BLaER1 treated with 17β-estradiol and CSF1 and Interleukin-3, amounts not matched to agents 10 nM and 100 nM (cell line): ENCODE data around the gene TPBGL.

Experiments
- H3K27ac ChIP-seq, 11 experiments: shearing (Covaris generic); formaldehyde crosslinking; 2 replicates each; pipeline ENCODE4 v1.8.1; 2022
- H3K27me3 ChIP-seq, 11 experiments: shearing (Covaris generic); formaldehyde crosslinking; 2 replicates each; pipeline ENCODE4 v1.8.1; 2022
- H3K36me3 ChIP-seq, 11 experiments: shearing (Covaris generic); formaldehyde crosslinking; 2 replicates each; pipeline ENCODE4 v1.8.1; 2022
- H3K4me1 ChIP-seq, 10 experiments: shearing (Covaris generic); formaldehyde crosslinking; 2 replicates each; pipeline ENCODE4 v1.8.1; 2022
- H3K4me2 ChIP-seq, 11 experiments: shearing (Covaris generic); formaldehyde crosslinking; 2 replicates each; pipeline ENCODE4 v1.8.1; 2022
- H3K4me3 ChIP-seq, 10 experiments: shearing (Covaris generic); formaldehyde crosslinking; 2 replicates each; pipeline ENCODE4 v1.8.1; 2022
- H3K9ac ChIP-seq, 11 experiments: shearing (Covaris generic); formaldehyde crosslinking; 2 replicates each; pipeline ENCODE4 v1.8.1; 2022
- H3K9me3 ChIP-seq, 11 experiments: shearing (Covaris generic); formaldehyde crosslinking; replicated peaks in 1 of 11; 2 replicates each; pipeline ENCODE4 v1.8.1; 2022
- H4K20me1 ChIP-seq, 11 experiments: shearing (Covaris generic); formaldehyde crosslinking; 2 replicates each; pipeline ENCODE4 v1.8.1; 2022
- Cebpa-rat ChIP-seq, 11 experiments: shearing (Covaris generic); IDR thresholded peaks; 2 replicates each; pipeline ENCODE4 v1.8.1; 2022

The TPBGL gene, protein sequence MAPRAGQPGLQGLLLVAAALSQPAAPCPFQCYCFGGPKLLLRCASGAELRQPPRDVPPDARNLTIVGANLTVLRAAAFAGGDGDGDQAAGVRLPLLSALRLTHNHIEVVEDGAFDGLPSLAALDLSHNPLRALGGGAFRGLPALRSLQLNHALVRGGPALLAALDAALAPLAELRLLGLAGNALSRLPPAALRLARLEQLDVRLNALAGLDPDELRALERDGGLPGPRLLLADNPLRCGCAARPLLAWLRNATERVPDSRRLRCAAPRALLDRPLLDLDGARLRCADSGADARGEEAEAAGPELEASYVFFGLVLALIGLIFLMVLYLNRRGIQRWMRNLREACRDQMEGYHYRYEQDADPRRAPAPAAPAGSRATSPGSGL

DNA sequence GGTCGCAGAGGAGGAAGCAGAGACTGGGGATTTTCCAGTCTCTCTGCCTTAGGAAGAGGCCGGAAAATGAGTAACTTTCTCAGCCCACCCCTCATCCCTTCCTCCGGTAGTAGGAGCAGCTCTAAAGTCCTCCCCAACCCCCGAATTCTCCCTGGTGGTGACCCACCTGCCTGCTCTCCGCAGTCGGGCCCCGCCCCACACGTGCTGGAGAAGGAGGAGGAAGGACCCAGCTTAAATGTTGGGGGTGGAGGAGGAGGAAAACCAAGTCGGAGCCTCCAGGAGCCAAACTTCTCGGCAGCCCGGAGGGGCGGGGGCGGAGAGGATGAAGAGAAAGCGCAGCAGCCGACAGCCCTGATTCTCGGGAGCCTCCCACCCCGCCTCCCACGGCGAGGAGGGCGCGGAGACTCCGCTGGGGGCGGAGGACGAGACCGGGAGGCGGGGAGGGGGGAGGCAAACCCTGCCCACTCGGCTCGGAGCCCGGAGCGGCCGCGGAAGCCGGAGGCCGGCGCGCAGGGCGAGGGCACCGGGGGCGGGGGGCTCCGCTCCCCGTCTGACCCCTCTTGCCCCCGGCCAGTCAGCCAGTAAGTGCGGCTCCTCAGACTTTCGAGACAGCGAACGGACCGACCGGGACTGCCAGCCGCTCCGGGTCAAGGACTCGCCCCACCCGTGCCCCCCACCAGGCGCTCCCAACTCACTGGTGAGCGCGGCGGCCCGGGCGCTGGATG lies at the start of gene TPBGL:
Gene TPBGL, plus strand, starts transcription at position 464 of the 725 bp plus-strand sequence. CDS start 276 bp downstream, outside the sequence.
- peaks cover 0 to 9% (median 0%) of the 10 kb centered on the region in 11 experiments; a peak in 5 of 22 replicates for H3K9me3 ChIP-seq
- no peak for TF ChIP-seq Cebpa-rat (IDR thresholded peaks at IDR 0.05)
- H3K4me1 ChIP-seq = peaks cover 14 to 28% (median 22%) of the 10 kb centered on the region in 10 experiments; a peak in 19 of 20 replicates
- H4K20me1 ChIP-seq = peaks cover 0 to 48% (median 13%) of the 10 kb centered on the region in 11 experiments; a peak in 12 of 22 replicates
- H3K9ac ChIP-seq = peak within 1 kb of the TSS in 7 of 11 experiments; percentile 4 to 47 (median 40); a peak in 9 of 22 replicates
- H3K27ac ChIP-seq = no peak within 1 kb of the TSS
- peak within 1 kb of the TSS; percentile 76 to 93 (median 87) for H3K4me2 ChIP-seq
- H3K27me3 ChIP-seq = peaks cover 63 to 90% (median 84%) of the 10 kb centered on the region in 11 experiments
- H3K36me3 ChIP-seq = no peaks in the 10 kb centered on the region
- peak within 1 kb of the TSS; percentile 50 to 68 (median 56) for H3K4me3 ChIP-seq

DNA sequence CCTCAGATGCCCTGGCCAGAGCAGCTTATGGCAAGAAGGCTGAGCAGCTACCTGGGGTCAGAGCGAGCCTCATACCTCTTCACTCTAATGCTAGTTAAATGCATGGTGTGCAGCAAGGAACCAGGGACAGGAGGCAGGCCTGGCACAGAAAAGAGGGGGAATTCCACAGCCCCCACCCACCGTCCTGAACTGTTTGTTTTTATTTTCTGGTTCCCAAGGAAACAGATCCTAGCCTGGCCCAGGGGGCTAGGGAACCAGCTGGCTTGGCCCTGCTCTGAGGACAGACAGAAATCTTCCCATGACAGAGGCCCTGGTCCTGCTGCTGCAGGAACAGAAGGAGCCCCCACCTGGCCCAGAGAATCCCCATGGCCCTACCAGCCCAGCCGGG lies 49.2 kb upstream of the TPBGL start:
- Histone ChIP-seq H3K27ac (no peak overlapping the region; a peak in 2 of 22 replicates), H3K4me1 (peaks cover 27 to 100% (median 40%) of the 10 kb centered on the region in 10 experiments), H3K9me3 (no peaks in the 10 kb centered on the region), H3K9ac (0 out of 22 replicates have a peak overlapping the region, but pooled peaks of 2 of the 11 experiments have one; percentile 1 to 22), H3K36me3 (peaks cover 0 to 98% (median 0%) of the 10 kb centered on the region in 11 experiments; a peak in 6 of 22 replicates), H4K20me1 (peaks cover 0 to 5% (median 0%) of the 10 kb centered on the region in 11 experiments; a peak in 1 of 22 replicates), H3K4me3 (no peak overlapping the region), H3K4me2 (peak overlapping the region in 3 of 11 experiments; percentile 93 to 98 (median 96); a peak in 5 of 22 replicates), H3K27me3 (no peaks in the 10 kb centered on the region)
- no peak for TF ChIP-seq Cebpa-rat (IDR thresholded peaks at IDR 0.05)

DNA sequence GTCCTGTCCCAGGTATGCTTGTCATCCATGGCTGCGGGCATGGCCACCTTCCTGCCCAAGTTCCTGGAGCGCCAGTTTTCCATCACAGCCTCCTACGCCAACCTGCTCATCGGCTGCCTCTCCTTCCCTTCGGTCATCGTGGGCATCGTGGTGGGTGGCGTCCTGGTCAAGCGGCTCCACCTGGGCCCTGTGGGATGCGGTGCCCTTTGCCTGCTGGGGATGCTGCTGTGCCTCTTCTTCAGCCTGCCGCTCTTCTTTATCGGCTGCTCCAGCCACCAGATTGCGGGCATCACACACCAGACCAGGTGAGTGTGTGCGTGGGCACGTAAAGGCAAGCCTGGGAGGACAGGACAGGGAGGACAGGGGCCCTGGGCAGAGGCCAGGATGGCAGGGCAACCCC lies 47.3 kb upstream of the TPBGL start:
- no peaks in the 10 kb centered on the region for H3K9me3 ChIP-seq
- peak overlapping the region in 4 of 11 experiments; percentile 76 to 95 (median 81); a peak in 7 of 22 replicates for H3K4me2 ChIP-seq
- no peak overlapping the region for H3K4me3 ChIP-seq
- H3K9ac ChIP-seq = peak overlapping the region in 2 of 11 experiments; percentile 38 to 40; a peak in 2 of 22 replicates
- peaks cover 34 to 100% (median 44%) of the 10 kb centered on the region in 10 experiments for H3K4me1 ChIP-seq
- H3K27ac ChIP-seq = peak overlapping the region in 4 of 11 experiments; percentile 1 to 78 (median 76); a peak in 3 of 22 replicates
- peaks cover 0 to 98% (median 0%) of the 10 kb centered on the region in 11 experiments; a peak in 5 of 22 replicates for H3K36me3 ChIP-seq
- TF ChIP-seq Cebpa-rat (IDR thresholded peaks at IDR 0.05) = no peak
- peaks cover 0 to 12% (median 0%) of the 10 kb centered on the region in 11 experiments; a peak in 1 of 22 replicates for H4K20me1 ChIP-seq
- no peaks in the 10 kb centered on the region for H3K27me3 ChIP-seq

DNA sequence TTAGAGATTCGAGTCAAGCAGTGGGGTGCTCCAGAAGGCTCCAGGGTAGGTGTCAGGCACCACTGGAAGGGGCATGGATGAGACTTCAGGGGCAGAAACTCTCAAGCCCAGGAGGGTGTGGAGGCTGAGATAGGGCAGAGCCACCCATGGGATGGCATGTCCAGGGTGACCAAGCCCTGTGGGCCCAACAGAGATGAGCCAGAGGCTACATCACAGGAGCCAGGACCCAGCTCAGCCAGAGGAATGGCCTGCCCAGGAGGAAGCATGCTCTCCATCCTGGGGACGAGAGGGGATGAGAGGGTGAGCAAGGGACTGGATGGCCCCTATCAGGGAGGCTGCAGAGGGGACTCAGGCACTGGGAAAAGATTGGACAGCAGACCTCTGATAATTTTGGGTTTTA lies 46.9 kb upstream of the TPBGL start:
- no peak for TF ChIP-seq Cebpa-rat (IDR thresholded peaks at IDR 0.05)
- Histone ChIP-seq H3K27ac (peak overlapping the region in 6 of 11 experiments; percentile 1 to 78 (median 42); a peak in 5 of 22 replicates), H3K4me3 (no peak overlapping the region), H3K9me3 (no peaks in the 10 kb centered on the region), H3K9ac (peak overlapping the region in 2 of 11 experiments; percentile 38 to 40; a peak in 2 of 22 replicates), H3K4me1 (peaks cover 34 to 100% (median 42%) of the 10 kb centered on the region in 10 experiments), H3K36me3 (peaks cover 0 to 99% (median 0%) of the 10 kb centered on the region in 11 experiments; a peak in 5 of 22 replicates), H3K4me2 (peak overlapping the region in 10 of 11 experiments; percentile 76 to 97 (median 86); a peak in 14 of 22 replicates), H3K27me3 (no peaks in the 10 kb centered on the region), H4K20me1 (peaks cover 0 to 17% (median 0%) of the 10 kb centered on the region in 11 experiments; a peak in 1 of 22 replicates)

DNA sequence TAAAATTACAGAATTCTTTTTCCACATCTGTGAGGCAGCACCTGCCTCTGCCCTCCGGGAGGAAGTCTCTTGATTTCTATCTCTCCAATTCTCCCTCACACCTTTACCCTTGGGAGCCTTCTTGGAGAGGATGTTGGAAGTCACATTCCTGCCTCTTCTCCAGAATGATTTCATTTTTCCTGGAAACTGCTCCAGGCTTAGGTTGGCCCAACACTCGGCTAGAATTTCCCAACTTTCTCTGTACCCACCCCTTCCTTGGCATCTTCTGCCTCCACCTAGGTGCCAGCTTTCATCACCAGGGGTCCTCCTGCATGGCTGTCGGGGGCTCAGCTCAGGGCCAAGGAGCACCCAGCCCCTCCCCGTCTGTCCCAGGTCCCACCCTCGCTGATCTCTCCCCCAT lies 46.4 kb upstream of the TPBGL start:
- H3K4me1 ChIP-seq = peaks cover 34 to 100% (median 39%) of the 10 kb centered on the region in 10 experiments
- peaks cover 0 to 21% (median 0%) of the 10 kb centered on the region in 11 experiments; a peak in 1 of 22 replicates for H4K20me1 ChIP-seq
- peak overlapping the region in 6 of 11 experiments; percentile 3 to 78 (median 60); a peak in 5 of 22 replicates for H3K27ac ChIP-seq
- no peak for TF ChIP-seq Cebpa-rat (IDR thresholded peaks at IDR 0.05)
- no peak overlapping the region for H3K4me3 ChIP-seq
- no peaks in the 10 kb centered on the region for H3K27me3 ChIP-seq
- peak overlapping the region; percentile 76 to 97 (median 86) for H3K4me2 ChIP-seq
- H3K36me3 ChIP-seq = peaks cover 0 to 99% (median 0%) of the 10 kb centered on the region in 11 experiments; a peak in 5 of 22 replicates
- peak overlapping the region in 4 of 11 experiments; percentile 38 to 67 (median 50); a peak in 4 of 22 replicates for H3K9ac ChIP-seq
- H3K9me3 ChIP-seq = no peaks in the 10 kb centered on the region

DNA sequence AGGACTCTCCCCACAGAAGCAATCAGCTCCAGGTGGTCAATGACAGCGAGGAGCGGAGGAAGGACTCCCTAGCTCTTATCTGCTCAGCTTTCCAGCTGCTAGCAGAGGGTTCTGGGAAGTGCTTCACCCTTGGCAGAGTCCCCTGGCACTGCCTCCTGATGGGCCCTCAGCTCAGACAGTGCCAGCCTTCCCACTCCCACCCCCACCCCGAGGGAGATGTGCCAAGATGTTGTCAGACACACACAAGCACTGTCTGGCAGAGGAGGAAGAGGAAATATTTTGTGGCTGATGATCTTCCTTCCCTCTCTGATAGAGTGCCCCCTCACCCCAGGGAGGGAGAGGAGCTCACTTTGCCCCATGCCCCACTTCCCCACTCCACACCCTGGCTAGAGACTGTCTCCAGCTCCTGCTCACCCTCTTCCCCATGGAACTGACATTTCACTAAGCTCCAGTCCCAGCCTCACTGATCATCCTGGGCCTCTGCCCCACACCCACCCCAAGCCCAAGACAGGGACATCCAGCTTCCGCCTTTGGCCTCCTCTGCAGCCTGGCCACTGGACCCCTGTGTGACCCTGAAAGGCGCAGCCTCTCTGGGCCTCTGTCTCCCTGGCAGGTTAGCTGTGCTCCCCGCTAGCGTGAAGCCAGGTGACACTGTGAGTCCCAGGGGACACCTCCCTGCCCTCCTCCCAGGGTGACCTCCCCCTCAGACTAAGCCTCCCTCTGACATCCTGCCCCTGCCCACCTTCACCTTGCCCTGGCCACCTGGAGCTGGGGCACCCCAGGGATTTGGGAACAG lies 45.2 kb upstream of the TPBGL start:
- Histone ChIP-seq H3K27ac (peak overlapping the region; percentile 29 to 78 (median 71); a peak in 20 of 22 replicates), H3K4me1 (peaks cover 34 to 100% (median 38%) of the 10 kb centered on the region in 10 experiments), H4K20me1 (peaks cover 0 to 26% (median 0%) of the 10 kb centered on the region in 11 experiments; a peak in 1 of 22 replicates), H3K27me3 (no peaks in the 10 kb centered on the region), H3K4me3 (peak overlapping the region in 2 of 10 experiments; percentile 6 to 16; a peak in 1 of 20 replicates), H3K9me3 (no peaks in the 10 kb centered on the region), H3K4me2 (peak overlapping the region; percentile 76 to 97 (median 86)), H3K9ac (peak overlapping the region; percentile 30 to 67 (median 61); a peak in 20 of 22 replicates), H3K36me3 (peaks cover 0 to 99% (median 0%) of the 10 kb centered on the region in 11 experiments; a peak in 5 of 22 replicates)
- TF ChIP-seq Cebpa-rat (IDR thresholded peaks at IDR 0.05) = no peak

DNA sequence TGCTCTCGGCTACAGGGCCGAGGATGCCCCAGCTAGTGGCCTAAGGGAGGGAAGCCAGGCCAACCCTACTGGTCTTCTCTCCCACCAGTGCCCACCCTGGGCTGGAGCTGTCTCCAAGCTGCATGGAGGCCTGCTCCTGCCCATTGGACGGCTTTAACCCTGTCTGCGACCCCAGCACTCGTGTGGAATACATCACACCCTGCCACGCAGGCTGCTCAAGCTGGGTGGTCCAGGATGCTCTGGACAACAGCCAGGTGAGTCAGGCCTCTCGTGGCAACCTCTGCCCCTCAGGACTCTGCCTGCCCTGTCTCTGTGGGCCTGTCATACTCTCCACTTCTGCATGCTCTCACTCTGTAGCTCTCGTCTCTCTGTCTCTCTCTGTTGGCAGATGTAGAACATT lies 44.1 kb upstream of the TPBGL start:
- Histone ChIP-seq H3K9ac (peak overlapping the region in 4 of 11 experiments; percentile 48 to 61 (median 56); a peak in 4 of 22 replicates), H3K27me3 (no peaks in the 10 kb centered on the region), H3K27ac (peak overlapping the region in 7 of 11 experiments; percentile 66 to 78 (median 72); a peak in 9 of 22 replicates), H3K36me3 (peaks cover 0 to 99% (median 0%) of the 10 kb centered on the region in 11 experiments; a peak in 5 of 22 replicates), H3K4me2 (peak overlapping the region; percentile 76 to 97 (median 86)), H3K4me1 (peaks cover 34 to 100% (median 40%) of the 10 kb centered on the region in 10 experiments), H4K20me1 (peaks cover 0 to 26% (median 0%) of the 10 kb centered on the region in 11 experiments; a peak in 1 of 22 replicates), H3K9me3 (no peaks in the 10 kb centered on the region), H3K4me3 (no peak overlapping the region)
- TF ChIP-seq Cebpa-rat (IDR thresholded peaks at IDR 0.05) = no peak
